K562 (cell line): Measurements from ENCODE around the gene CD69. TPM values are rescaled to one million over a fixed set of nuclear protein-coding genes. Genes with fewer than 3 reads are reported as not detected.

ENCODE experiments used
- ARNT ChIP-seq, 2 experiments: fragments of 450-650 bp; IDR thresholded peaks; 2 replicates each; pipeline ENCODE4 v1.6.1; 2016; ENCODE audit warnings: mild to moderate bottlenecking in 1 of 2
- BRD9 ChIP-seq: fragments of 450-650 bp; IDR thresholded peaks from 2 replicates; pipeline ENCODE4 v1.6.1; 2018; ENCODE audit warnings: low read depth; ENCODE audit not compliant: partially characterized antibody
- EWSR1 ChIP-seq: fragments of 450-650 bp; IDR thresholded peaks from 2 replicates; pipeline ENCODE4 v1.6.1; 2018; ENCODE audit warnings: borderline replicate concordance, mild to moderate bottlenecking, low read depth, moderate library complexity; ENCODE audit not compliant: partially characterized antibody
- NFYB ChIP-seq: IDR thresholded peaks from 2 replicates; pipeline ENCODE4 v1.6.1; 2011; ENCODE audit warnings: mild to moderate bottlenecking, moderate library complexity; ENCODE audit not compliant: insufficient read length; ENCODE audit errors: extremely low read depth
- NR2C2 ChIP-seq, 2 experiments: fragments of 200-800 bp in 1 of 2; sonication (Bioruptor generic) in 1 of 2; sonication (generic) in 1 of 2; formaldehyde crosslinking in 1 of 2; IDR thresholded peaks; 2 replicates each; pipeline versions ENCODE4 v1.6.1 to v1.8.0; 2016 to 2022; ENCODE audit warnings: mild to moderate bottlenecking in 1 of 2, missing compliant biosample characterization in 1 of 2, missing genetic modification characterization in 1 of 2, missing genetic modification reagents in 1 of 2
- SMAD4 ChIP-seq: fragments of 250-450 bp; sonication (Bioruptor Pico); conservative IDR thresholded peaks from 2 replicates; pipeline ENCODE4 v1.8.0; 2021; ENCODE audit warnings: inconsistent platforms, mild to moderate bottlenecking, moderate library complexity
- STAG1 ChIP-seq: sonication (generic); formaldehyde crosslinking; IDR thresholded peaks from 2 replicates; pipeline ENCODE4 v1.5.0; 2020; ENCODE audit warnings: missing genetic modification reagents, borderline replicate concordance
- ZFP91 ChIP-seq: sonication (generic); formaldehyde crosslinking; IDR thresholded peaks from 2 replicates; pipeline ENCODE4 v1.8.0; 2022; ENCODE audit warnings: mild to moderate bottlenecking, missing genetic modification reagents
- ZNF324 ChIP-seq: fragments of 250-450 bp; sonication (Bioruptor Pico); IDR thresholded peaks from 2 replicates; pipeline ENCODE4 v1.4.0; 2020; ENCODE audit warnings: mild to moderate bottlenecking
- polyA plus RNA-seq, 8 experiments: library from polyadenylated mRNA; depleted of rRNA in 4 of 8; stranded (reverse) in 5 of 8; unstranded in 3 of 8; fragments of >200 nt; fragmentation: Nextera tagmentation in 2 of 8; fragmentation: Illumina TruSeq in 1 of 8; extraction: Ambion mirVana in 2 of 8; extraction: Trizol in 1 of 8; gene quantifications; 2 replicates each; pipeline versions ENCODE4 v1.2.1 to v1.2.3, GENCODE V29; 2011 to 2014; ENCODE audit warnings: inconsistent platforms in 1 of 8, missing spikeins in 1 of 8
- total RNA-seq, 7 experiments: library from RNA; depleted of rRNA in 6 of 7; stranded (reverse); fragments of >200 nt in 6 of 7; fragmentation: Illumina TruSeq in 2 of 7; extraction: Trizol in 2 of 7; gene quantifications; 2 replicates each; pipeline versions ENCODE4 v1.2.1 to v1.2.3, GENCODE V29; 2011 to 2021; ENCODE audit warnings: low replicate concordance in 1 of 7

The CD69 gene
- total and polyA plus RNA-seq, 9 of the 15 experiments (the other 6 are each of a cell fraction or from before 2014, with no cell fraction given): 11.7 to 243 (median 54.4) TPM

- TF ChIP-seq SMAD4 (no peak), BRD9 (no peak), ZFP91 (CRISPR knock-in tag) (no peak), NFYB (no peak), ZNF324 (CRISPR knock-in tag) (no peak), NR2C2 (CRISPR knock-in tag; IDR thresholded peaks at IDR 0.05) (no peak), NR2C2 (tag; IDR thresholded peaks at IDR 0.05) (no peak), EWSR1 (no peak), ARNT (IDR thresholded peaks at IDR 0.05) (no peak), STAG1 (CRISPR knock-in tag) (no peak)
Measured at GRCh38 chr12:9711664-9712063, 49.0 kb downstream of the CD69 start (continued).
